HG02763 (cell line): ENCODE data around the gene CD84.
"Not testable (repeated sequence)": the region's sequence is repeated elsewhere in the genome, so short reads cannot be mapped to it uniquely, and the experiment has no call there.

Experiments
- ATAC-seq: cut with Tn5 transposase; IDR thresholded peaks from one replicate; pipeline ENCODE4 v1.9.1; 2021; ENCODE audit warnings: mild to moderate bottlenecking, moderate library complexity; ENCODE audit not compliant: unreplicated experiment

The CD84 gene

GRCh38 chr1:160579216-160579701 is at the start of gene CD84:
Gene CD84 (minus strand): TSS chr1:160579496. CDS start chr1:160579437, 59 bp downstream.
- no peak for ATAC-seq

DNA sequence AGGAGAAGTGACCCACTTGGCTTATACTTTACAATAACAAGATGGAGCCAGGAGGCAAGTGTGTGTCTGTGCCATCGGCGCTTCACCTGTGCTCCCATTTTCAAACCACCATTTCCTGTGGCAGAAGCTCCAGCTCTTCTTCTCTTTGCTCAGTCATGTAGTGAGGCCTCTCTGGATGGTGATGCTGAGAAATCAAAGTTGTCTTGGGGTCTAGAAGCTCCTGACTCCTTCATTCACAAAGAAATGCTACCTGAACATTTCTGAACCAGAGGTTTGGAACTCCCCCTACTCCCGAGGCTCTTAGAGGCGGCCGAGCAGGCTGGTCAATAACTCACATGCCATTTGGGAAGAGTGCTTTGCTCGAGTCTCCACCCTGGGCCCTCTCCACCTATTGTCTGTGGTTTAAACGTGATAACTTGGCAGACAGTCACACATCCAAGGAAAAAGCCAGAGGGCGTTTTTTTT is 49.5 kb upstream of the CD84 start:
- no peak for ATAC-seq

GRCh38 chr1:160627677-160628289 is 48.5 kb upstream of the CD84 start:
- ATAC-seq = not testable (repeated sequence)

DNA sequence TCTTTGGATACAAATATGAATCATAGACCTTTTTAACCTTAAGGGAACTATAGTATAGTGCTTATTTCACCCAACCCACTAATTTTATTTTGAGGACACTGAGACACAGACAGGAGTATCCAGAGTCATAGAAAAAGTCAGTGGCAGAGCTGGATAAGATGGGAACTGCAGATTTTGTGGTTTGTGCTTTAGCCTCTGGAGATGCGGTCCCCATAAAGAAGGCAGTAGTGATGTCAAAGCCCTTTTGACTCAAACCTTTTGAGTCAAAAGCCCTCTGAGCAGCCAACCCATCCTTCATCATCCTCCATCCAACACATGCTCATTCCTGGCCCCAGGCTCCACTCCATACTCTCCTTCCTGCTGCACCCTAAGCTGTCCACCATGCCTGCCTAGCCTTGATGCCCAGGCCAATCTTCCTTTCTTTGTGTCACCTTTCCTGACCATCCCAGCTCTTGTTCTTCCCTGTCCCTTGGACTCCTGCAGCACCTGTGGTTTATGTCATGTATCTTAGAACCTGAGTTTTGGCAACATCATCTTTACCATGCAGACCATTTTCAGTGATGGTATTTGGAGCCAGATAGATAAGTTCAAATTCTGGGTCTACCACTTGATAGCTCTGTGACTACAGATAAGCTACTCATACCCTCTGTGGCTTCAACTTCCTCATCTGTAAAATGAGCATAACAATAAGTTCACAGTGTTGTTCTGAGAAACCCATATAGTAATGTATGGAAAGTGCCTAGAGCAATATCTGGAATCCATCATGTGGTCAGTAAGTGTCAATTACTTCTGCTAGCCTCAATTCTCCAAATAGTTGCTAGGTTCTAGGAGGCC is 47.4 kb upstream of the CD84 start:
- ATAC-seq = no peak

- no peak for ATAC-seq
Measured at GRCh38 chr1:160625725-160626498, 46.6 kb upstream of the CD84 start.

- no peak for ATAC-seq
Measured at GRCh38 chr1:160625321-160625720, 46.0 kb upstream of the CD84 start.

GRCh38 chr1:160624464-160624863 is 45.2 kb upstream of the CD84 start:
- no peak for ATAC-seq

GRCh38 chr1:160623862-160624261 is 44.6 kb upstream of the CD84 start:
- no peak for ATAC-seq

GRCh38 chr1:160623227-160623633 is 43.9 kb upstream of the CD84 start:
- no peak for ATAC-seq

GRCh38 chr1:160622501-160623226 is 43.4 kb upstream of the CD84 start:
- no peak for ATAC-seq

- no peak for ATAC-seq
Measured at GRCh38 chr1:160621633-160622413, 42.5 kb upstream of the CD84 start.

DNA sequence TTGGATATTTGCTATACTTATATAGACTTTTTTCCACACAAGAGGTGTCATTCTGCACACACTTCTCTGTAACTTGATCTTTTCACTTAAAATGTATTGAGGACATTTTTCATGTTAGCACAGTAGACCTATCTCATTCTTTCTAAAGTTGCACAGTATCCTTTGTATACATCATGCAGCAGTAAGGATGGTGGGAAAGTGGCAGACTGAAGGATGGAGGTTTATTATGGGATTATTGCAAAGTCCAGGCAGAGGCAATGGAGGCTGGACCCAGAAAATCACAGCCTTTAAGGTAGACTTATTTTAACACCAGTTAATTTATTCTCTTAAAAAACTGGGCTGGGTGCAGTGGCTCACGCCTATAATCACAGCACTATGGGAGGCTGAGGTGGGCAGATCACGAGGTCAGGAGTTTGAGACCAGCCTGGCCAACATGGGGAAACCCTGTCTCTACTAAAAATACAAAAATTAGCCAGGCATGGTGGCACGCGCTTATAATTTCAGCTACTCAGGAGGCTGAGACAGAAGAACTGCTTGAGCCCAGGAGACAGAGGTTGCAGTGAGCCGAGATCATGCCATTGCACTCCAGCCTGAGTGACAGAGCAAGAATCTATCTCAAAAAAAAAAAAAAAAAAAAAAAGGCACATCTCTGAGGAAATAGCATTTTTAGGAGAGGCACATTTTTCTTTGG is 41.8 kb upstream of the CD84 start:
- ATAC-seq = no peak

GRCh38 chr1:160619742-160620277 is 40.5 kb upstream of the CD84 start:
- ATAC-seq = no peak

GRCh38 chr1:160618763-160619274 is 39.5 kb upstream of the CD84 start:
- ATAC-seq = no peak

DNA sequence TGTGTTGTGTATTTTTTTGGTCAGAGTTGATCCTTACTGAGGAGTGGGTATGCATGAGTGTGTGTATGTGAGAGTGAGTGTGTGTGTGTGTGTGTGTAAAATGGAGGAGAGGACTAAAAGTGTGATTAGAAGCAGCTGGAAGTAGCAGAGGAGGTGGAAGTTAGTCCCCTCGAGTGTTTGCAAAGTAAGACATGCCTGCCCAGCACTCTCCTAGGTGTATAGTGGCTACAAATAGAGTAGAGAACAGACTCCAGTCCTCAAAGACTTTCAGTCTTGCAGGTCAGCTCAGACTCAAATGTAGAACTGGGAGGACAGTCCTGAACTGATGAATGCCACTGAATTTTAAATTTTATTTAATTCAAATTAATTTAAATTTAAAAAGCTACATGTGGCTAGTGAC is 39.0 kb upstream of the CD84 start:
- ATAC-seq = no peak

- ATAC-seq = no peak
Measured at GRCh38 chr1:160615660-160616059, 36.4 kb upstream of the CD84 start.

DNA sequence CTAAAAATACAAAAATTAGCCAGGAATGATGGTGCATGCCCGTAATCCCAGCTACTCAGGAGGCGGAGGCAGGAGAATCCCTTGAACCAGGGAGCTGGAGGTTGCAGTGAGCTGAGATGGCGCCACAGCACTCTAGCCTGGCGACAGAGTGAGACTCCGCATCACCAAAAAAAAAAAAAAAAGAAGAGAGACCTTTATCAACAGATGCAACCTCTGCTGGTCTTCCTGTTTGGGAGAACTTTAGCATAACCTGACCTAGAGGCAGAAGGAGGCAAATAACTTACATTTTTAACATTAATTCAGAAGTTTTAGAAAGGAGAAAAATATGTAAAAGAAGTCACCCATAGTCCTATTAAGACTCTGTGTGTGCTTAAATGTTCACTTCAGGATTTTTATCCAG is 35.1 kb upstream of the CD84 start:
- ATAC-seq = no peak

DNA sequence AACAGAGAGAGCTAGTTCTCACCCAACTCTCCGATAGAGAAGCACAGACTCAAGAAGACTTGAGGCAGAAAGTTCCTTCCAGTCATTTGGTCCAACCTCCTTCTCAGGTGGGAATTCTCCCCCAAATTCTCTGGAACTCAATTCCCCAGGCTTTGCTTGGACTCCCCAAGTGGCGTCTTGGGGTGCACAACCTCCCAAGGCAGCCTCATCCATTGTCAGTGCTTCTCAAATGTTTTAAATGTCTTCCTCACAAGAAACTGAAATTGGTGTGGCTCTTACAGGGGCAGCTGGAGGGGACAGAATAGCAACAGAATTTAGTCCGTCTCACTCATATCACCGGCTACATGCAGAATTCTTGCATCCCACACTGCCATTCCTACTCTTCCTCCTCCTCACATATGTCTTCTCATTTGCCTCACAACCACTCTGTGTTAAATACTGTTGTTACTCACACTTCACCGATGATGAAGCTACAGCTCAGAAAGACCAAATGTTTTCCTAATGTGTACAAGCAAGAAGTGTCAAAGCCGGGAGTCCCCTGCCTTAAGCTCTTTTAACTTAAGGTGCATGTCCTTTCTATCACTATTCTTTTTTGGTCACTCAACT is 33.4 kb upstream of the CD84 start:
- no peak for ATAC-seq
